IMR-90 (cell line): ENCODE measurements around the gene C10orf105. TPM values are rescaled to one million over a fixed set of nuclear protein-coding genes. Genes with fewer than 3 reads are reported as not detected.

Source experiments
- ATAC-seq: fragments of 200-7000 bp; cut with Tn5 transposase; 2 replicates; pipeline ENCODE4 v1.9.1; 2020; ENCODE audit warnings: low read depth, mild to moderate bottlenecking, moderate library complexity
- BruUV-seq: library from RNA; stranded (reverse); fragments of 400-500 nt; replicated peaks from 2 replicates; lab custom pipeline; 2021; lab: Mats Ljungman, UMichigan
- CTCF ChIA-PET: fragments of 300-600 bp; formaldehyde crosslinking; extraction: SDS; loops from one replicate; lab custom pipeline; 2021; ENCODE audit warnings: antibody characterized with exemption; lab: Yijun Ruan, JAX
- POLR2A ChIA-PET: fragments of 300-600 bp; sonication (Branson Sonifier 250); formaldehyde crosslinking; loops from one replicate; lab custom pipeline; 2022; ENCODE audit warnings: antibody characterized with exemption; ENCODE audit not compliant: unreplicated experiment; lab: Charles Lee
- DNase-seq: peaks from one replicate; pipeline ENCODE4 v3.0.0; 2013
- H2AFZ ChIP-seq: replicated peaks from 2 replicates; pipeline ENCODE3; 2013; ENCODE audit warnings: low read length, mild to moderate bottlenecking; ENCODE audit not compliant: poor library complexity
- H2AK5ac ChIP-seq: 2 replicates; pipeline ENCODE4 v1.6.1; 2013; ENCODE audit warnings: low read depth, low read length, inconsistent platforms
- H2AK9ac ChIP-seq: replicated peaks from 2 replicates; pipeline ENCODE3; 2013; ENCODE audit warnings: mild to moderate bottlenecking, low read depth, low read length, moderate library complexity; ENCODE audit not compliant: poor library complexity
- H2BK120ac ChIP-seq: 2 replicates; pipeline ENCODE4 v1.6.1; 2013; ENCODE audit warnings: low read depth, low read length, inconsistent platforms
- H2BK15ac ChIP-seq: 3 replicates; pipeline ENCODE4 v1.6.1; 2013; ENCODE audit warnings: low read depth, low read length, inconsistent platforms
- H2BK20ac ChIP-seq: 2 replicates; pipeline ENCODE4 v1.6.1; 2013; ENCODE audit warnings: low read depth, mild to moderate bottlenecking, inconsistent platforms, low read length, moderate library complexity
- H2BK5ac ChIP-seq: 2 replicates; pipeline ENCODE4 v1.6.1; 2013; ENCODE audit warnings: mild to moderate bottlenecking, low read depth, low read length, inconsistent platforms; ENCODE audit not compliant: poor library complexity, severe bottlenecking
- H3K14ac ChIP-seq: replicated peaks from 2 replicates; pipeline ENCODE4 v1.6.1; 2013; ENCODE audit warnings: low read depth, low read length, inconsistent platforms
- H3K18ac ChIP-seq: 2 replicates; pipeline ENCODE4 v1.6.1; 2013; ENCODE audit warnings: low read depth, low read length, control low read depth
- H3K23ac ChIP-seq: 2 replicates; pipeline ENCODE4 v1.6.1; 2013; ENCODE audit warnings: low read depth, low read length, inconsistent platforms
- H3K27ac ChIP-seq: 2 replicates; pipeline ENCODE4 v1.5.1; 2013; ENCODE audit warnings: mild to moderate bottlenecking, control low read depth, low read length; ENCODE audit not compliant: insufficient read depth
- H3K27me3 ChIP-seq: 2 replicates; pipeline ENCODE4 v1.6.1; 2013; ENCODE audit warnings: low read length; ENCODE audit not compliant: control insufficient read depth, insufficient read depth
- H3K36me3 ChIP-seq: 2 replicates; pipeline ENCODE4 v1.6.1; 2013; ENCODE audit warnings: low read length, mixed read lengths; ENCODE audit not compliant: control insufficient read depth, insufficient read depth
- H3K4ac ChIP-seq: 2 replicates; pipeline ENCODE4 v1.6.1; 2013; ENCODE audit warnings: low read depth, low read length, inconsistent platforms
- H3K4me1 ChIP-seq: 2 replicates; pipeline ENCODE4 v1.6.1; 2013; ENCODE audit warnings: low read length, mixed read lengths; ENCODE audit not compliant: control insufficient read depth, insufficient read depth
- H3K4me2 ChIP-seq: 2 replicates; pipeline ENCODE4 v1.6.1; 2013; ENCODE audit warnings: low read depth, mild to moderate bottlenecking, control low read depth, low read length, moderate library complexity
- H3K4me3 ChIP-seq: 2 replicates; pipeline ENCODE4 v1.5.1; 2013; ENCODE audit warnings: low read depth, mild to moderate bottlenecking, control low read depth, low read length, moderate library complexity; ENCODE audit not compliant: insufficient read depth
- H3K56ac ChIP-seq: 2 replicates; pipeline ENCODE4 v1.6.1; 2013; ENCODE audit warnings: low read length, inconsistent platforms; ENCODE audit not compliant: insufficient read depth; ENCODE audit errors: extremely low read depth
- H3K79me1 ChIP-seq, 2 experiments: 2 replicates each; pipeline ENCODE4 v1.6.1; 2013; ENCODE audit warnings: low read length in 2 of 2, inconsistent platforms in 1 of 2, low read depth in 1 of 2
- H3K9ac ChIP-seq: 2 replicates; pipeline ENCODE4 v1.6.1; 2013; ENCODE audit warnings: low read depth, low read length, control low read depth
- H3K9me1 ChIP-seq: 2 replicates; pipeline ENCODE4 v1.6.1; 2013; ENCODE audit warnings: low read length, inconsistent platforms; ENCODE audit not compliant: insufficient read depth
- H3K9me3 ChIP-seq: 2 replicates; pipeline ENCODE4 v1.6.1; 2013; ENCODE audit warnings: low read length; ENCODE audit not compliant: control insufficient read depth, insufficient read depth
- H4K20me1 ChIP-seq: 2 replicates; pipeline ENCODE4 v1.6.1; 2013; ENCODE audit warnings: low read length, inconsistent platforms; ENCODE audit not compliant: insufficient read depth
- H4K5ac ChIP-seq: 2 replicates; pipeline ENCODE4 v1.6.1; 2013; ENCODE audit warnings: mild to moderate bottlenecking, low read depth, low read length, control low read depth
- H4K8ac ChIP-seq, 2 experiments: 2 replicates each; pipeline ENCODE4 v1.6.1; 2013; ENCODE audit warnings: low read depth in 2 of 2, low read length in 2 of 2, control low read depth in 1 of 2, inconsistent platforms in 1 of 2
- H4K91ac ChIP-seq: 2 replicates; pipeline ENCODE4 v1.6.1; 2013; ENCODE audit warnings: low read depth, low read length, inconsistent platforms; ENCODE audit not compliant: insufficient read depth
- BHLHE40 ChIP-seq: fragments of 150-350 bp; IDR thresholded peaks from 2 replicates; pipeline ENCODE4 v1.6.1; 2016; ENCODE audit warnings: mild to moderate bottlenecking, low read depth, low read length
- CEBPB ChIP-seq: IDR thresholded peaks from 2 replicates; pipeline ENCODE4 v1.6.1; 2012; ENCODE audit warnings: low read depth, low read length, improper control_type of control experiment
- CHD1 ChIP-seq: IDR thresholded peaks from 2 replicates; pipeline ENCODE4 v1.6.1; 2012; ENCODE audit warnings: low read depth, low read length, improper control_type of control experiment
- MAFK ChIP-seq: IDR thresholded peaks from 2 replicates; pipeline ENCODE4 v1.6.1; 2012; ENCODE audit warnings: low read depth, low read length, improper control_type of control experiment
- MAZ ChIP-seq: IDR thresholded peaks from 2 replicates; pipeline ENCODE4 v1.6.1; 2012; ENCODE audit warnings: low read depth, mild to moderate bottlenecking, low read length, improper control_type of control experiment, moderate library complexity, borderline replicate concordance
- MXI1 ChIP-seq: IDR thresholded peaks from 2 replicates; pipeline ENCODE4 v1.6.1; 2012; ENCODE audit warnings: low read depth, mild to moderate bottlenecking, low read length, moderate library complexity, borderline replicate concordance
- RAD21 ChIP-seq: IDR thresholded peaks from 2 replicates; pipeline ENCODE4 v1.6.1; 2012; ENCODE audit warnings: low read length, improper control_type of control experiment
- SMC3 ChIP-seq: fragments of 150-350 bp; IDR thresholded peaks from 2 replicates; pipeline ENCODE4 v1.6.1; 2016; ENCODE audit warnings: low read depth, mild to moderate bottlenecking, antibody characterized with exemption, low read length, moderate library complexity
- USF2 ChIP-seq: fragments of 150-350 bp; IDR thresholded peaks from 2 replicates; pipeline ENCODE4 v1.6.1; 2017; ENCODE audit warnings: mild to moderate bottlenecking, antibody characterized with exemption, low read length, low read depth
- WGBS, 2 experiments: methylation state at CpG; one replicate each; pipeline versions ENCODE4 v1.1.5 to v1.1.7; 2013; ENCODE audit warnings: missing lambda C conversion rate in 2 of 2; ENCODE audit not compliant: insufficient read length in 1 of 2; ENCODE audit errors: extremely low coverage in 2 of 2; 5-methylcytosine and 5-hydroxymethylcytosine counted together
- dilution Hi-C: fragments of 300-500 bp; cut with HindIII; formaldehyde crosslinking; loops from one replicate; pipeline ENCODE4 v1.14.3; 2018; ENCODE audit warnings: low sequenced_read_pairs; ENCODE audit not compliant: unreplicated experiment
- in situ Hi-C: fragments of 300-500 bp; cut with MboI; formaldehyde crosslinking; loops from 3 replicates; pipeline ENCODE4 v1.14.3; 2019; ENCODE audit warnings: low sequenced_read_pairs, inconsistent platforms, mixed read lengths
- intact Hi-C: fragments of 100-400 bp; cut with micrococcal nuclease; formaldehyde crosslinking; loops from 2 replicates; pipeline ENCODE4 v1.10.0; 2022
- polyA plus RNA-seq, 3 experiments: library from polyadenylated mRNA; depleted of rRNA; stranded (reverse); fragments of >200 nt; gene quantifications; 2 replicates each; pipeline ENCODE4 v1.2.3, GENCODE V29; 2012; ENCODE audit warnings: low replicate concordance in 1 of 3
- total RNA-seq: library from RNA; depleted of rRNA; stranded (reverse); fragments of >200 nt; gene quantifications from 2 replicates; pipeline ENCODE4 v1.2.3, GENCODE V29; 2012
- TF ChIP-seq, protein P1 (sequence below): fragments of 150-350 bp; IDR thresholded peaks from 2 replicates; pipeline ENCODE4 v1.6.1; 2016; ENCODE audit warnings: low read depth, mild to moderate bottlenecking, low read length, moderate library complexity, borderline replicate concordance
- TF ChIP-seq, protein P2 (sequence below): conservative IDR thresholded peaks from 2 replicates; pipeline ENCODE4 v1.5.1; 2012; ENCODE audit warnings: mild to moderate bottlenecking, low read depth, low read length, improper control_type of control experiment

C10orf105 gene
- total and polyA plus RNA-seq, 2 of the 4 experiments (the other 2 are of a cell fraction) = under 0.01 TPM; not detected in 1

GRCh38 chr10:71711052-71711623, 8.4 kb downstream of the C10orf105 start:
- ATAC-seq (no peak), DNase-seq (no peak)
- Histone ChIP-seq H3K9me3 (peaks cover 2% of the 10 kb centered on the region; the same call in 1 of the 2 replicates), H3K4me2 (no peak overlapping the region), H3K18ac (no peak overlapping the region), H2AK9ac (peak overlapping the region; percentile 88), H2BK20ac (no peak overlapping the region), H3K14ac (no peak overlapping the region), H3K27ac (no peak overlapping the region), H2BK15ac (no peak overlapping the region), H3K9ac (no peak overlapping the region), H3K9me1 (no peaks in the 10 kb centered on the region), H2BK120ac (no peak overlapping the region), H4K5ac (no peak overlapping the region), H2AFZ (no peak overlapping the region), H3K4me1 (peaks cover 16% of the 10 kb centered on the region), H4K8ac (no peak overlapping the region), H3K27me3 (peaks cover 15% of the 10 kb centered on the region; the same call in 1 of the 2 replicates), H3K56ac (no peak overlapping the region), H3K4me3 (no peak overlapping the region), H3K79me1 (no peaks in the 10 kb centered on the region), H2BK5ac (no peak overlapping the region), H3K23ac (no peak overlapping the region), H3K4ac (no peak overlapping the region), H4K20me1 (no peaks in the 10 kb centered on the region), H4K91ac (no peak overlapping the region), H3K36me3 (no peaks in the 10 kb centered on the region), H2AK5ac (no peak overlapping the region)
- ChIA-PET POLR2A (no interaction called here), CTCF (no interaction called here)
- no TSS peak for BruUV-seq
- TF ChIP-seq USF2 = no peak
- TF ChIP-seq BHLHE40 = no peak
- TF ChIP-seq CEBPB = no peak
- TF ChIP-seq, protein P1, sequence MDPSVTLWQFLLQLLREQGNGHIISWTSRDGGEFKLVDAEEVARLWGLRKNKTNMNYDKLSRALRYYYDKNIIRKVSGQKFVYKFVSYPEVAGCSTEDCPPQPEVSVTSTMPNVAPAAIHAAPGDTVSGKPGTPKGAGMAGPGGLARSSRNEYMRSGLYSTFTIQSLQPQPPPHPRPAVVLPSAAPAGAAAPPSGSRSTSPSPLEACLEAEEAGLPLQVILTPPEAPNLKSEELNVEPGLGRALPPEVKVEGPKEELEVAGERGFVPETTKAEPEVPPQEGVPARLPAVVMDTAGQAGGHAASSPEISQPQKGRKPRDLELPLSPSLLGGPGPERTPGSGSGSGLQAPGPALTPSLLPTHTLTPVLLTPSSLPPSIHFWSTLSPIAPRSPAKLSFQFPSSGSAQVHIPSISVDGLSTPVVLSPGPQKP = no peak
- TF ChIP-seq RAD21 = no peak
- TF ChIP-seq, protein P2, sequence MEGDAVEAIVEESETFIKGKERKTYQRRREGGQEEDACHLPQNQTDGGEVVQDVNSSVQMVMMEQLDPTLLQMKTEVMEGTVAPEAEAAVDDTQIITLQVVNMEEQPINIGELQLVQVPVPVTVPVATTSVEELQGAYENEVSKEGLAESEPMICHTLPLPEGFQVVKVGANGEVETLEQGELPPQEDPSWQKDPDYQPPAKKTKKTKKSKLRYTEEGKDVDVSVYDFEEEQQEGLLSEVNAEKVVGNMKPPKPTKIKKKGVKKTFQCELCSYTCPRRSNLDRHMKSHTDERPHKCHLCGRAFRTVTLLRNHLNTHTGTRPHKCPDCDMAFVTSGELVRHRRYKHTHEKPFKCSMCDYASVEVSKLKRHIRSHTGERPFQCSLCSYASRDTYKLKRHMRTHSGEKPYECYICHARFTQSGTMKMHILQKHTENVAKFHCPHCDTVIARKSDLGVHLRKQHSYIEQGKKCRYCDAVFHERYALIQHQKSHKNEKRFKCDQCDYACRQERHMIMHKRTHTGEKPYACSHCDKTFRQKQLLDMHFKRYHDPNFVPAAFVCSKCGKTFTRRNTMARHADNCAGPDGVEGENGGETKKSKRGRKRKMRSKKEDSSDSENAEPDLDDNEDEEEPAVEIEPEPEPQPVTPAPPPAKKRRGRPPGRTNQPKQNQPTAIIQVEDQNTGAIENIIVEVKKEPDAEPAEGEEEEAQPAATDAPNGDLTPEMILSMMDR = no peak
- TF ChIP-seq CHD1 = no peak
- TF ChIP-seq MXI1 = no peak
- no peak for TF ChIP-seq SMC3
- no peak for TF ChIP-seq MAZ
- no peak for TF ChIP-seq MAFK
- no CpG with 5 or more reads among the region's 6 CpGs for WGBS, 2 experiments
- intact Hi-C loops = loop anchor here (5.0 kb wide), 2 partner anchors 56 to 101 kb away; no protein-coding TSS in a partner anchor
- dilution Hi-C loops = no loop called here
- in situ Hi-C loops = no loop called here
